Eye (tissue), 1 donor: Measurements from ENCODE around the gene KRT72.

Experiments used
- DNase-seq: peaks from one replicate; pipeline ENCODE4 v3.0.0-alpha.2; 2015

Gene KRT72

GRCh38 chr12:52575256-52575655 is 26.0 kb downstream of the KRT72 start:
- no peak for DNase-seq

- DNase-seq, result no peak
These were observed 27.5 kb downstream of the KRT72 start, which contains the start of gene KRT74 for GRCh38 chr12:52573743-52574142. Gene KRT74, minus strand, starts transcription at chr12:52573843. Its CDS starts 66 bp downstream, at chr12:52573777.

DNA sequence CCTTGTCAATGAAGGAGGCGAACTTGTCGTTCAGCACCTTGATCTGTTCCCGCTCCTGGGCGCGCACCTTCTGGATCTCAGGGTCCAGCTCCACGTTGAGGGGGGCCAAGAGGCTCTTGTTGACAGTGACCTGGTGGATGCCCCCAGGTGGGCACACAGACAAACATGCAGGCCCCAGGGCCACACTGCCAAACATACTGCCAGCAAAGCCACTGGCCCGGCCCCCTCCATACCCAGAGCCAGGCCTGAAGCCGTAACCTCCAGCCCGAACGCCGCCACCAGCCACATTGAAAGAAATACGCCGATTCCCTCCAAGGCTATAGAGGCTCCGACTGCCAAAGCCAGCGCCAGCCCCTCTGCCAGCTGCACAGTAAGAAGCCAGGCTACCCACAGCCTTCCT is 28.0 kb downstream of the KRT72 start:
- DNase-seq, result no peak

DNA sequence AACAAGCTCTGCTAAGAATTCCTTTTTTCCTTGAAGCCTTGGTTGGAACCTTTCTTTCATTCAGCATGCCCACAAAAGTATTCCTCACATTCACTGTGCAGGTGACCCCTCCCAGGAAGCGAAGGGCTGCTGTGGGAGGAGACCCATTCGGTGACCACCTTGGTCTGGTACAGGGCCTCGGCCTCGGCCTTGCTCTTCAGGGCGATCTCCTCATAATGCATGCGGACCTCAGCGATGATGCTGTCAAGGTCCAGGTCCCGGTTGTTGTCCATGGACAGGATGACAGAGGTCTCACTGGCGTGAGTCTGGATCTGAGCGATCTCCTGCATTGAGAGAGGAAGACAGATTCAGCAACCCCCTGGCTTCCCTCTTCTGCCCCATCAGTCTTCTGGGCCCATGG is 30.8 kb downstream of the KRT72 start:
- DNase-seq, result no peak

DNA sequence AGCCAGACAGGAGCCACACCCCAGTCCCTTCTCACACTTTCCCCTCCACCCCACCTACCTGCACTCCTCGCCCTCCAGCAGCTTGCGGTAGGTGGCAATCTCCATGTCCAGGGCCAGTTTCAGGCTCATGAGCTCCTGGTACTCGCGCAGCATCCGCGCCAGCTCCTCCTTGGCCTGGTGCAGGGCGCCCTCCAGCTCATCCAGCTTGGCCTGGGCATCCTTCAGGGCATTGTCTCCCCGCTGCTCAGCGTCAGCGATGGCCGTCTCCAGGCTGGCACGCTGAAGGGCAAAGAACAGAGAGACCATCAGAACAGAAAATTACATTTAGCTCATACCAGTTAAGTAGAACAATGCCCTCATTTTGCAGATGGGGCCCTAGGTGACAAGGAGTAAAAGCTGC is 33.2 kb downstream of the KRT72 start:
- no peak for DNase-seq

- peak; percentile 72 for DNase-seq
These were observed 34.4 kb downstream of the KRT72 start for GRCh38 chr12:52566847-52567291.

GRCh38 chr12:52564582-52564981 is 36.7 kb downstream of the KRT72 start:
- DNase-seq, result no peak

GRCh38 chr12:52561880-52562449 is 39.3 kb downstream of the KRT72 start:
- no peak for DNase-seq

GRCh38 chr12:52559979-52560378 is 41.3 kb downstream of the KRT72 start:
- DNase-seq, result no peak

DNA sequence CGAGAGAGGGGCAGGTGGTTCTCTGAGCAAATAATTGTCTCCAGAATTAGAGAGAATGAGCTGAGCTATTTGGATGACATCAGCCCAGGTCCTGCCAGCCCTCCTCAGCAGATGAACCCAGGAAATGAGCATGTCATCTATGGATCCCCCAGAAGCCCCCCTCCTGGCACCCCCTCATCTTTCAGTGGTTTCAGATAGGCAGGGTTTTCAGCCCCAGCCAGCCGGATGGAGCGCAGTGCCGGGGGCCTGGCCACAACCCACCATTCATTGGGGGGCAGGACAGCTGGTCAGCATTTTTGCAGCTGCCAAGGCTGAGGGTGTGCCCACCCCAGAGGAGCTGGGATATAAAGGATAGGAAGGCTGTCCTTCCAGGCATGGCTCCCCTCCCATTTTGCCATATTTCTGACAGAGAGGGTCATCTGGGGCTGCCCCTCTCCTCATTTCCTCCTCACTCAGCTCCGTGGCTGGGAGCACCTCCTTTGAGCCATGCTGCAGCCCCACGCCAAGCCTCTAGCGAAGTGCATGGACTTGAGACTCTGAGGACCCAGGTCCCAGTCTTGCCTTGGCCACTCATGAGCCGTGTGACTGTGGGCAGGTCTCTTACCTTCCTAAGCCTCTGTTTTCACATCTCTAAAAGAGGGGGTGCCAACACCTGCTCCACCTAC is 42.4 kb downstream of the KRT72 start:
- no peak for DNase-seq

- no peak for DNase-seq
These were observed 43.8 kb downstream of the KRT72 start for GRCh38 chr12:52557476-52557875.

DNA sequence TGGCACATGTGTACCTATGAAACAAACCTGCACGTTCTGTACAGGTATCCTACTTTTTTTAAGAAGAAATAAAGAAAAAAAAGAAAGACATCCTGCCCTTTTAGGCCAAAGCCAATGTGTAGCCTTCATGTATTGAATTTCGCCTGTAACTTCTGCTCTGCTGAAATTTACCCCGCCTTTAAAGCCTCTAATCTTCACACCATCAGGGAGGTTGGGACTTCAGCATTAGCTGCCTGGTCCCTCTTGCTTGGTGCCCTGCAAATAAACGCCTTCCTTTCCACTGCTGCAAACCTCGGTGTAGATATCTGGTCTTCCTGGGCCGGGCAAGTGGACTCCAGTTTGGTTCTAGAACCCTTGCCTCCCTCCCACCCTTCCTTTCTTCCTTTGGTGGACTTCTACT is 45.7 kb downstream of the KRT72 start:
- DNase-seq, result no peak

GRCh38 chr12:52552681-52553195 is 48.5 kb downstream of the KRT72 start, which contains the start of gene KRT71:
Gene KRT71, minus strand, starts transcription at chr12:52553145. Its CDS starts 68 bp downstream, at chr12:52553077.
- DNase-seq, result no peak

GRCh38 chr12:52552055-52552454 is 49.2 kb downstream of the KRT72 start:
- no peak for DNase-seq

GRCh38 chr12:52551216-52551865 is 49.9 kb downstream of the KRT72 start:
- no peak for DNase-seq

DNA sequence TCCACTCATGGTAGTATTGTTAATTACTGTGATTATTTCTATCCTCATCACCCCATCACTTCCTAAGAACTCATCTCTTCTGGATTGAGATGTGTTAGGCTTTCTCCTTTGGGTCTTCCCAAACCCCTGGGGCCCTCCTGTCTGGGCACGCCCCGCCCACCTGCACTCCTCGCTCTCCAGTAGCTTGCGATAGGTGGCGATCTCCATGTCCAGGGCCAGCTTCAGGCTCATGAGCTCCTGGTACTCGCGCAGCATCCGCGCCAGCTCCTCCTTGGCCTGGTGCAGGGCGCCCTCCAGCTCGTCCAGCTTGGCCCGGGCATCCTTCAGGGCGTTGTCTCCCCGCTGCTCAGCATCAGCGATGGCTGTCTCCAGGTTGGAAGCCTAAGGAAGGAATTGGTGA is 55.1 kb downstream of the KRT72 start:
- DNase-seq, result no peak

GRCh38 chr12:52543985-52544883 is 57.0 kb downstream of the KRT72 start:
- DNase-seq, result no peak

DNA sequence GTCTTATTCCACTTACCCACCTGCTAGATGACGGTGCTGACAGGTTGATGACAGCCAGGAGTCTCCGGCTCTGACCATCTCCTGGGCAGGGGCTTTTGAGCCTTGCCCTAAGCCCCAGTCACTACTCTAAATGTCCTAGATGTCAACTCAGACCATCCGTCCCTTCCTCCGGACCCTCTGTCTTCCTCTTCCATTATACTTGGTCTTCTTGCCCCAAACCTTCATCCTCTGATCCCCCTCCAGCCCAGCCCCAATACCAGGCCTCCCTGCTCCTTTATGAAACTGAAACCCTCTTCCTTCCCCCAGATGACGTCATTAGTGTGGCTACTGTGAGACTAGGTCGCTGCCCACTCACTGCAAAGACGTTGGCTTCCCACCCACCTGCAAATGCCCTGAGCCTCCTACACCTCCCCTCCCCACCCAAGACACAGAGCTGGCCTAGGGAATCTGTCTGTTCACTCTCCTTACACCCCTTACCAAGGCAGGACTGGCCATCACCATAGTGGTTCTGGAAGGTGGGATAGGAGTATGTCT is 58.4 kb downstream of the KRT72 start:
- no peak for DNase-seq

DNA sequence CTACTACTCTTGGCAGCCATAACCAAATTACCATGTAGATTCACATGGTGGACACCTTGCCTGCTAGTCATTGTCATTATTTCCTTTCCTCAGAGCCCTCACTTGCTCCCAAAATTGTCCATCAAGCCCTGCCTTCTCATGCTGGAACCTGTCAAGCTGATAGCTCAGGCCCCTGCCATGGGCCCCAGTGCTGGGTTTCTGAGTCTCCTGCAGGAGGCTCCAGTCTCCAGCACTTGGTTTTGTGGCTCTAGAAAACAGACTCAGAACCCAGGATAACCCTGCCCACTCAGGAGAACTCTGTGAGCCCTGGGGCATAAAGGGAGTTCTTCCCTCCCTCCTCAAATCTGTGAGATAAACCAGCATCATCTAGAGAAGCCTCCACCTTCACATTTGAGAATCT is 59.1 kb downstream of the KRT72 start:
- DNase-seq, result no peak

- no peak for DNase-seq
These were observed 59.6 kb downstream of the KRT72 start for GRCh38 chr12:52541709-52542108.

DNA sequence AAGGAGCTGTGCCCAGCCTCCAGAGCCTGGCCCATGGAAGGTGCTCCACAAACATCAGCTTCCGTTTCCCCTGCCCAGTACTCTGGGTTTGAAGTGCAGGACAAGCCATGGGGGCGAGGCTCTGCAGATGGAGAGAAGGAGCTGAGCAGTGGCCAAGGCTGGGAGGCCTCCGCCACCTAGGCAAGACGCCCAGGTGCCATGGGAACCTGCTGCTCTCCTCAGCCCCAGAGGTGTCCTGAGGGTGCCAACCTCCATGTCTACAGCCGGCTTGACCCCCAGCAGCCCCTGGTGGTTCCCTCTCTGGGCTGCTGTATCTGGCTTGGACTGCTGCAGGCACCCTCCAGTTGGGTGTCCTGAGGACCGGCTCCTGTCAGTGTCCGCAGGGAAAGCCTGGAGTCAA is 60.7 kb downstream of the KRT72 start:
- DNase-seq, result no peak

GRCh38 chr12:52539821-52540173 is 61.5 kb downstream of the KRT72 start:
- no peak for DNase-seq
